A204.1 (cell line): Measurements from ENCODE around the gene ALX4.

ENCODE experiments used
- FAIRE-seq: peaks from 2 replicates; lab custom pipeline; 2012; peaks lifted over from hg19 to GRCh38; lab: Jason Lieb, UNC

Gene ALX4

GRCh38 chr11:44244639-44245310, 65.2 kb downstream of the ALX4 start:
- no peak for FAIRE-seq

GRCh38 chr11:44243595-44244343, 66.2 kb downstream of the ALX4 start:
- no peak for FAIRE-seq

- FAIRE-seq: no peak
Observed at GRCh38 chr11:44243086-44243485, 66.9 kb downstream of the ALX4 start.

- no peak for FAIRE-seq
Observed at GRCh38 chr11:44241851-44242250, 68.1 kb downstream of the ALX4 start.

GRCh38 chr11:44237156-44237555, 72.8 kb downstream of the ALX4 start:
- no peak for FAIRE-seq

GRCh38 chr11:44236296-44236695, 73.6 kb downstream of the ALX4 start:
- no peak for FAIRE-seq

GRCh38 chr11:44235765-44236201, 74.2 kb downstream of the ALX4 start:
- FAIRE-seq: no peak

GRCh38 chr11:44229624-44230023, 80.3 kb downstream of the ALX4 start:
- FAIRE-seq: no peak

- no peak for FAIRE-seq
Observed at GRCh38 chr11:44229098-44229497, 80.8 kb downstream of the ALX4 start.

GRCh38 chr11:44228379-44228778, 81.6 kb downstream of the ALX4 start:
- FAIRE-seq: no peak

- no peak for FAIRE-seq
Observed at GRCh38 chr11:44226945-44227344, 83.0 kb downstream of the ALX4 start.

GRCh38 chr11:44226490-44226889, 83.4 kb downstream of the ALX4 start:
- no peak for FAIRE-seq

- no peak for FAIRE-seq
Observed at GRCh38 chr11:44224867-44225501, 85.0 kb downstream of the ALX4 start.

- FAIRE-seq: no peak
Observed at GRCh38 chr11:44223238-44223637, 86.7 kb downstream of the ALX4 start.

GRCh38 chr11:44221992-44222391, 87.9 kb downstream of the ALX4 start:
- FAIRE-seq: no peak

- no peak for FAIRE-seq
Observed at GRCh38 chr11:44221456-44221855, 88.5 kb downstream of the ALX4 start.

- no peak for FAIRE-seq
Observed at GRCh38 chr11:44219830-44220796, 89.8 kb downstream of the ALX4 start.

GRCh38 chr11:44217432-44217831, 92.5 kb downstream of the ALX4 start:
- no peak for FAIRE-seq

- FAIRE-seq: no peak
Observed at GRCh38 chr11:44213148-44213547, 96.8 kb downstream of the ALX4 start.

GRCh38 chr11:44212128-44212527, 97.8 kb downstream of the ALX4 start:
- FAIRE-seq: no peak
